ENCODE data around the gene INKA1. TPM values are rescaled to one million over a fixed set of nuclear protein-coding genes. Genes with fewer than 3 reads are reported as not detected.

INKA1 gene
- total and polyA plus RNA-seq, 2 donors (not counting 1 experiment from before 2014, with no cell fraction given): 6.5 to 7.3 TPM

GRCh38 chr3:49840388-49840787 is 37.3 kb downstream of the INKA1 start:
- H2AFZ ChIP-seq (ENCODE audit: low read length): no peak overlapping the region
- H3K4me3 ChIP-seq (replicated peaks in 1 of 4; ENCODE audit: control extremely low read depth in 1 of 4, insufficient read depth in 1 of 4, low read depth in 3 of 4, low read length in 4 of 4): no peak overlapping the region
- no peaks in the 10 kb centered on the region for H3K9me3 ChIP-seq (ENCODE audit: control insufficient read depth, insufficient read depth, low read depth, low read length)
- H3K27ac ChIP-seq (ENCODE audit: insufficient read depth, low read length): no peak overlapping the region
- H3K9ac ChIP-seq (ENCODE audit: insufficient read depth, low read length): no peak overlapping the region
- H3K4me1 ChIP-seq (ENCODE audit: control insufficient read depth, extremely low read depth, insufficient read depth, low read length): peaks cover 8% of the 10 kb centered on the region
- H3K36me3 ChIP-seq (ENCODE audit: control insufficient read depth, insufficient read depth, low read length): no peaks in the 10 kb centered on the region
- no peak for TF ChIP-seq EZH2 (IDR thresholded peaks at IDR 0.05; ENCODE audit: low read length, missing control alignments)
- DNase-seq (ENCODE audit: low read depth in 2 of 2): no peak
- H4K20me1 ChIP-seq (ENCODE audit: control insufficient read depth, extremely low read depth, insufficient read depth, low read length): no peaks in the 10 kb centered on the region
- H3K27me3 ChIP-seq (ENCODE audit: control insufficient read depth, insufficient read depth, low read length): no peaks in the 10 kb centered on the region
- no peak overlapping the region for H3K4me2 ChIP-seq (ENCODE audit: extremely low read depth, insufficient read depth, low read length)
- no peaks in the 10 kb centered on the region for H3K79me2 ChIP-seq (ENCODE audit: control insufficient read depth, insufficient read depth, low read length)

- Histone ChIP-seq H3K4me1 (ENCODE audit: control insufficient read depth, extremely low read depth, insufficient read depth, low read length) (peaks cover 8% of the 10 kb centered on the region), H3K9ac (ENCODE audit: insufficient read depth, low read length) (no peak overlapping the region), H3K36me3 (ENCODE audit: control insufficient read depth, insufficient read depth, low read length) (no peaks in the 10 kb centered on the region), H3K79me2 (ENCODE audit: control insufficient read depth, insufficient read depth, low read length) (no peaks in the 10 kb centered on the region), H3K27me3 (ENCODE audit: control insufficient read depth, insufficient read depth, low read length) (no peaks in the 10 kb centered on the region), H3K4me2 (ENCODE audit: extremely low read depth, insufficient read depth, low read length) (no peak overlapping the region), H3K9me3 (ENCODE audit: control insufficient read depth, insufficient read depth, low read depth, low read length) (no peaks in the 10 kb centered on the region), H3K4me3 (replicated peaks in 1 of 4; ENCODE audit: control extremely low read depth in 1 of 4, insufficient read depth in 1 of 4, low read depth in 3 of 4, low read length in 4 of 4) (no peak overlapping the region), H3K27ac (ENCODE audit: insufficient read depth, low read length) (no peak overlapping the region), H4K20me1 (ENCODE audit: control insufficient read depth, extremely low read depth, insufficient read depth, low read length) (no peaks in the 10 kb centered on the region), H2AFZ (ENCODE audit: low read length) (no peak overlapping the region)
- TF ChIP-seq, protein P1, sequence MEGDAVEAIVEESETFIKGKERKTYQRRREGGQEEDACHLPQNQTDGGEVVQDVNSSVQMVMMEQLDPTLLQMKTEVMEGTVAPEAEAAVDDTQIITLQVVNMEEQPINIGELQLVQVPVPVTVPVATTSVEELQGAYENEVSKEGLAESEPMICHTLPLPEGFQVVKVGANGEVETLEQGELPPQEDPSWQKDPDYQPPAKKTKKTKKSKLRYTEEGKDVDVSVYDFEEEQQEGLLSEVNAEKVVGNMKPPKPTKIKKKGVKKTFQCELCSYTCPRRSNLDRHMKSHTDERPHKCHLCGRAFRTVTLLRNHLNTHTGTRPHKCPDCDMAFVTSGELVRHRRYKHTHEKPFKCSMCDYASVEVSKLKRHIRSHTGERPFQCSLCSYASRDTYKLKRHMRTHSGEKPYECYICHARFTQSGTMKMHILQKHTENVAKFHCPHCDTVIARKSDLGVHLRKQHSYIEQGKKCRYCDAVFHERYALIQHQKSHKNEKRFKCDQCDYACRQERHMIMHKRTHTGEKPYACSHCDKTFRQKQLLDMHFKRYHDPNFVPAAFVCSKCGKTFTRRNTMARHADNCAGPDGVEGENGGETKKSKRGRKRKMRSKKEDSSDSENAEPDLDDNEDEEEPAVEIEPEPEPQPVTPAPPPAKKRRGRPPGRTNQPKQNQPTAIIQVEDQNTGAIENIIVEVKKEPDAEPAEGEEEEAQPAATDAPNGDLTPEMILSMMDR (conservative IDR thresholded peaks at IDR 0.05 in 1 of 2, IDR thresholded peaks at IDR 0.05 in 1 of 2; ENCODE audit: low read depth in 1 of 2, low read length in 2 of 2): peak; percentile 27 to 48
- TF ChIP-seq EZH2 (IDR thresholded peaks at IDR 0.05; ENCODE audit: low read length, missing control alignments): no peak
- DNase-seq (ENCODE audit: low read depth in 2 of 2): peak in 1 of 2 donors; percentile 28
Observed at GRCh38 chr3:49841126-49841696, 38.1 kb downstream of the INKA1 start.

- Histone ChIP-seq H3K27ac (ENCODE audit: insufficient read depth, low read length) (no peak overlapping the region), H4K20me1 (ENCODE audit: control insufficient read depth, extremely low read depth, insufficient read depth, low read length) (no peaks in the 10 kb centered on the region), H3K9ac (ENCODE audit: insufficient read depth, low read length) (no peak overlapping the region), H3K36me3 (ENCODE audit: control insufficient read depth, insufficient read depth, low read length) (no peaks in the 10 kb centered on the region), H3K4me2 (ENCODE audit: extremely low read depth, insufficient read depth, low read length) (no peak overlapping the region), H3K4me3 (replicated peaks in 1 of 4; ENCODE audit: control extremely low read depth in 1 of 4, insufficient read depth in 1 of 4, low read depth in 3 of 4, low read length in 4 of 4) (no peak overlapping the region), H2AFZ (ENCODE audit: low read length) (no peak overlapping the region), H3K27me3 (ENCODE audit: control insufficient read depth, insufficient read depth, low read length) (no peaks in the 10 kb centered on the region), H3K4me1 (ENCODE audit: control insufficient read depth, extremely low read depth, insufficient read depth, low read length) (peaks cover 8% of the 10 kb centered on the region), H3K79me2 (ENCODE audit: control insufficient read depth, insufficient read depth, low read length) (no peaks in the 10 kb centered on the region), H3K9me3 (ENCODE audit: control insufficient read depth, insufficient read depth, low read depth, low read length) (no peaks in the 10 kb centered on the region)
- no peak for TF ChIP-seq EZH2 (IDR thresholded peaks at IDR 0.05; ENCODE audit: low read length, missing control alignments)
- TF ChIP-seq, protein P1 (conservative IDR thresholded peaks at IDR 0.05 in 1 of 2, IDR thresholded peaks at IDR 0.05 in 1 of 2; ENCODE audit: low read depth in 1 of 2, low read length in 2 of 2): no peak
- no peak for DNase-seq (ENCODE audit: low read depth in 2 of 2)
Observed at GRCh38 chr3:49841806-49842205, 38.7 kb downstream of the INKA1 start.

Measured in fibroblast of lung (primary cell).